IMR-90 (cell line): Measurements from ENCODE around the gene CYP46A1. TPM values are rescaled to one million over a fixed set of nuclear protein-coding genes. Genes with fewer than 3 reads are reported as not detected.

Experiments used
- ATAC-seq: fragments of 200-7000 bp; cut with Tn5 transposase; 2 replicates; pipeline ENCODE4 v1.9.1; 2020; ENCODE audit warnings: low read depth, mild to moderate bottlenecking, moderate library complexity
- BruUV-seq: library from RNA; stranded (reverse); fragments of 400-500 nt; replicated peaks from 2 replicates; lab custom pipeline; 2021; lab: Mats Ljungman, UMichigan
- CTCF ChIA-PET: fragments of 300-600 bp; formaldehyde crosslinking; extraction: SDS; loops from one replicate; lab custom pipeline; 2021; ENCODE audit warnings: antibody characterized with exemption; lab: Yijun Ruan, JAX
- POLR2A ChIA-PET: fragments of 300-600 bp; sonication (Branson Sonifier 250); formaldehyde crosslinking; loops from one replicate; lab custom pipeline; 2022; ENCODE audit warnings: antibody characterized with exemption; ENCODE audit not compliant: unreplicated experiment; lab: Charles Lee
- DNase-seq: peaks from one replicate; pipeline ENCODE4 v3.0.0; 2013
- H2AFZ ChIP-seq: replicated peaks from 2 replicates; pipeline ENCODE3; 2013; ENCODE audit warnings: low read length, mild to moderate bottlenecking; ENCODE audit not compliant: poor library complexity
- H2AK5ac ChIP-seq: 2 replicates; pipeline ENCODE4 v1.6.1; 2013; ENCODE audit warnings: low read depth, low read length, inconsistent platforms
- H2AK9ac ChIP-seq: replicated peaks from 2 replicates; pipeline ENCODE3; 2013; ENCODE audit warnings: mild to moderate bottlenecking, low read depth, low read length, moderate library complexity; ENCODE audit not compliant: poor library complexity
- H2BK120ac ChIP-seq: 2 replicates; pipeline ENCODE4 v1.6.1; 2013; ENCODE audit warnings: low read depth, low read length, inconsistent platforms
- H2BK15ac ChIP-seq: 3 replicates; pipeline ENCODE4 v1.6.1; 2013; ENCODE audit warnings: low read depth, low read length, inconsistent platforms
- H2BK20ac ChIP-seq: 2 replicates; pipeline ENCODE4 v1.6.1; 2013; ENCODE audit warnings: low read depth, mild to moderate bottlenecking, inconsistent platforms, low read length, moderate library complexity
- H2BK5ac ChIP-seq: 2 replicates; pipeline ENCODE4 v1.6.1; 2013; ENCODE audit warnings: mild to moderate bottlenecking, low read depth, low read length, inconsistent platforms; ENCODE audit not compliant: poor library complexity, severe bottlenecking
- H3K14ac ChIP-seq: replicated peaks from 2 replicates; pipeline ENCODE4 v1.6.1; 2013; ENCODE audit warnings: low read depth, low read length, inconsistent platforms
- H3K18ac ChIP-seq: 2 replicates; pipeline ENCODE4 v1.6.1; 2013; ENCODE audit warnings: low read depth, low read length, control low read depth
- H3K23ac ChIP-seq: 2 replicates; pipeline ENCODE4 v1.6.1; 2013; ENCODE audit warnings: low read depth, low read length, inconsistent platforms
- H3K27ac ChIP-seq: 2 replicates; pipeline ENCODE4 v1.5.1; 2013; ENCODE audit warnings: mild to moderate bottlenecking, control low read depth, low read length; ENCODE audit not compliant: insufficient read depth
- H3K27me3 ChIP-seq: 2 replicates; pipeline ENCODE4 v1.6.1; 2013; ENCODE audit warnings: low read length; ENCODE audit not compliant: control insufficient read depth, insufficient read depth
- H3K36me3 ChIP-seq: 2 replicates; pipeline ENCODE4 v1.6.1; 2013; ENCODE audit warnings: low read length, mixed read lengths; ENCODE audit not compliant: control insufficient read depth, insufficient read depth
- H3K4ac ChIP-seq: 2 replicates; pipeline ENCODE4 v1.6.1; 2013; ENCODE audit warnings: low read depth, low read length, inconsistent platforms
- H3K4me1 ChIP-seq: 2 replicates; pipeline ENCODE4 v1.6.1; 2013; ENCODE audit warnings: low read length, mixed read lengths; ENCODE audit not compliant: control insufficient read depth, insufficient read depth
- H3K4me2 ChIP-seq: 2 replicates; pipeline ENCODE4 v1.6.1; 2013; ENCODE audit warnings: low read depth, mild to moderate bottlenecking, control low read depth, low read length, moderate library complexity
- H3K4me3 ChIP-seq: 2 replicates; pipeline ENCODE4 v1.5.1; 2013; ENCODE audit warnings: low read depth, mild to moderate bottlenecking, control low read depth, low read length, moderate library complexity; ENCODE audit not compliant: insufficient read depth
- H3K56ac ChIP-seq: 2 replicates; pipeline ENCODE4 v1.6.1; 2013; ENCODE audit warnings: low read length, inconsistent platforms; ENCODE audit not compliant: insufficient read depth; ENCODE audit errors: extremely low read depth
- H3K79me1 ChIP-seq, 2 experiments: 2 replicates each; pipeline ENCODE4 v1.6.1; 2013; ENCODE audit warnings: low read length in 2 of 2, inconsistent platforms in 1 of 2, low read depth in 1 of 2
- H3K9ac ChIP-seq: 2 replicates; pipeline ENCODE4 v1.6.1; 2013; ENCODE audit warnings: low read depth, low read length, control low read depth
- H3K9me1 ChIP-seq: 2 replicates; pipeline ENCODE4 v1.6.1; 2013; ENCODE audit warnings: low read length, inconsistent platforms; ENCODE audit not compliant: insufficient read depth
- H3K9me3 ChIP-seq: 2 replicates; pipeline ENCODE4 v1.6.1; 2013; ENCODE audit warnings: low read length; ENCODE audit not compliant: control insufficient read depth, insufficient read depth
- H4K20me1 ChIP-seq: 2 replicates; pipeline ENCODE4 v1.6.1; 2013; ENCODE audit warnings: low read length, inconsistent platforms; ENCODE audit not compliant: insufficient read depth
- H4K5ac ChIP-seq: 2 replicates; pipeline ENCODE4 v1.6.1; 2013; ENCODE audit warnings: mild to moderate bottlenecking, low read depth, low read length, control low read depth
- H4K8ac ChIP-seq, 2 experiments: 2 replicates each; pipeline ENCODE4 v1.6.1; 2013; ENCODE audit warnings: low read depth in 2 of 2, low read length in 2 of 2, control low read depth in 1 of 2, inconsistent platforms in 1 of 2
- H4K91ac ChIP-seq: 2 replicates; pipeline ENCODE4 v1.6.1; 2013; ENCODE audit warnings: low read depth, low read length, inconsistent platforms; ENCODE audit not compliant: insufficient read depth
- BHLHE40 ChIP-seq: fragments of 150-350 bp; IDR thresholded peaks from 2 replicates; pipeline ENCODE4 v1.6.1; 2016; ENCODE audit warnings: mild to moderate bottlenecking, low read depth, low read length
- CEBPB ChIP-seq: IDR thresholded peaks from 2 replicates; pipeline ENCODE4 v1.6.1; 2012; ENCODE audit warnings: low read depth, low read length, improper control_type of control experiment
- CHD1 ChIP-seq: IDR thresholded peaks from 2 replicates; pipeline ENCODE4 v1.6.1; 2012; ENCODE audit warnings: low read depth, low read length, improper control_type of control experiment
- ELK1 ChIP-seq: fragments of 150-350 bp; IDR thresholded peaks from 2 replicates; pipeline ENCODE4 v1.6.1; 2016; ENCODE audit warnings: low read depth, mild to moderate bottlenecking, low read length, moderate library complexity, borderline replicate concordance
- FOS ChIP-seq: fragments of 150-350 bp; IDR thresholded peaks from 2 replicates; pipeline ENCODE4 v1.6.1; 2016; ENCODE audit warnings: low read depth, low read length
- MAFK ChIP-seq: IDR thresholded peaks from 2 replicates; pipeline ENCODE4 v1.6.1; 2012; ENCODE audit warnings: low read depth, low read length, improper control_type of control experiment
- MAZ ChIP-seq: IDR thresholded peaks from 2 replicates; pipeline ENCODE4 v1.6.1; 2012; ENCODE audit warnings: low read depth, mild to moderate bottlenecking, low read length, improper control_type of control experiment, moderate library complexity, borderline replicate concordance
- MXI1 ChIP-seq: IDR thresholded peaks from 2 replicates; pipeline ENCODE4 v1.6.1; 2012; ENCODE audit warnings: low read depth, mild to moderate bottlenecking, low read length, moderate library complexity, borderline replicate concordance
- NFE2L2 ChIP-seq: fragments of 150-350 bp; IDR thresholded peaks from 2 replicates; pipeline ENCODE4 v1.6.1; 2016; ENCODE audit warnings: low read depth, mild to moderate bottlenecking, low read length
- POLR2A ChIP-seq: IDR thresholded peaks from 2 replicates; pipeline ENCODE4 v1.6.1; 2012; ENCODE audit warnings: mild to moderate bottlenecking, low read depth, low read length
- RAD21 ChIP-seq: IDR thresholded peaks from 2 replicates; pipeline ENCODE4 v1.6.1; 2012; ENCODE audit warnings: low read length, improper control_type of control experiment
- RCOR1 ChIP-seq: IDR thresholded peaks from 2 replicates; pipeline ENCODE4 v1.6.1; 2012; ENCODE audit warnings: mild to moderate bottlenecking, low read length, improper control_type of control experiment; ENCODE audit not compliant: insufficient replicate concordance
- RFX5 ChIP-seq: IDR thresholded peaks from 2 replicates; pipeline ENCODE4 v1.8.0; 2012; ENCODE audit warnings: low read depth, mild to moderate bottlenecking, low read length, moderate library complexity
- SMC3 ChIP-seq: fragments of 150-350 bp; IDR thresholded peaks from 2 replicates; pipeline ENCODE4 v1.6.1; 2016; ENCODE audit warnings: low read depth, mild to moderate bottlenecking, antibody characterized with exemption, low read length, moderate library complexity
- WGBS, 2 experiments: methylation state at CpG; one replicate each; pipeline versions ENCODE4 v1.1.5 to v1.1.7; 2013; ENCODE audit warnings: missing lambda C conversion rate in 2 of 2; ENCODE audit not compliant: insufficient read length in 1 of 2; ENCODE audit errors: extremely low coverage in 2 of 2; 5-methylcytosine and 5-hydroxymethylcytosine counted together
- dilution Hi-C: fragments of 300-500 bp; cut with HindIII; formaldehyde crosslinking; loops from one replicate; pipeline ENCODE4 v1.14.3; 2018; ENCODE audit warnings: low sequenced_read_pairs; ENCODE audit not compliant: unreplicated experiment
- in situ Hi-C: fragments of 300-500 bp; cut with MboI; formaldehyde crosslinking; loops from 3 replicates; pipeline ENCODE4 v1.14.3; 2019; ENCODE audit warnings: low sequenced_read_pairs, inconsistent platforms, mixed read lengths
- intact Hi-C: fragments of 100-400 bp; cut with micrococcal nuclease; formaldehyde crosslinking; loops from 2 replicates; pipeline ENCODE4 v1.10.0; 2022
- polyA plus RNA-seq, 3 experiments: library from polyadenylated mRNA; depleted of rRNA; stranded (reverse); fragments of >200 nt; gene quantifications; 2 replicates each; pipeline ENCODE4 v1.2.3, GENCODE V29; 2012; ENCODE audit warnings: low replicate concordance in 1 of 3
- total RNA-seq: library from RNA; depleted of rRNA; stranded (reverse); fragments of >200 nt; gene quantifications from 2 replicates; pipeline ENCODE4 v1.2.3, GENCODE V29; 2012
- TF ChIP-seq, protein P1 (sequence below): conservative IDR thresholded peaks from 2 replicates; pipeline ENCODE4 v1.5.1; 2012; ENCODE audit warnings: mild to moderate bottlenecking, low read depth, low read length, improper control_type of control experiment
- TF ChIP-seq, protein P2 (sequence below): fragments of 150-350 bp; IDR thresholded peaks from 2 replicates; pipeline ENCODE4 v1.6.1; 2017; ENCODE audit warnings: mild to moderate bottlenecking, antibody characterized with exemption, low read length, low read depth

The CYP46A1 gene
- total and polyA plus RNA-seq, 2 of the 4 experiments (the other 2 are of a cell fraction), result 0.18 to 0.31 TPM

DNA sequence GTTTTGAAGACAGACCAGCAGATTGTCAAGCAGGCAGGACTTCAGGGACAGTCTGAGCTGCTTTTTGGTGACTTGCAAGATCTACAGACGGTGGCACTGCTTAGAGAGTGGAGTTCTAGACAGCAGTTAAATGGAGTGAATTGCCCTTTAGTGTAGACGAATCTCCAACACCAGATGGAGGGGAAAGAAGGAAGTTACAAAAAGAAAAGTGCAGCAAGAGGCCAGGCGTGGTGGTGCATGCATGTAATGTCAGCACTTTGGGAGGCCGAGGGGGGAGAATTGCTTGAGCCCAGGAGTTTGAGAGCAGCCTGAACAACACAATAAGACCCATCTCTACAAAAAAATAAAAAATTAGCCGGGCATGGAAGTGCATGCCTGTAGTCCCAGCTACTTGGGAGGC, 47.6 kb upstream of the CYP46A1 start:
- Histone ChIP-seq H4K8ac (no peak overlapping the region), H2BK5ac (no peak overlapping the region), H3K27me3 (peaks cover 11% of the 10 kb centered on the region; the same call in 1 of the 2 replicates), H4K5ac (no peak overlapping the region), H3K9ac (no peak overlapping the region), H3K36me3 (no peaks in the 10 kb centered on the region), H3K18ac (no peak overlapping the region), H4K91ac (no peak overlapping the region), H3K9me3 (no peaks in the 10 kb centered on the region), H2BK120ac (no peak overlapping the region), H4K20me1 (no peaks in the 10 kb centered on the region), H2AK5ac (no peak overlapping the region), H3K4me3 (no peak overlapping the region), H3K4ac (no peak overlapping the region), H3K14ac (no peak overlapping the region), H2BK20ac (no peak overlapping the region), H3K56ac (no peak overlapping the region), H2AK9ac (peak overlapping the region; percentile 3), H2AFZ (no peak overlapping the region), H3K4me1 (no peaks in the 10 kb centered on the region), H3K27ac (no peak overlapping the region), H2BK15ac (no peak overlapping the region), H3K23ac (no peak overlapping the region), H3K9me1 (no peaks in the 10 kb centered on the region), H3K79me1 (no peaks in the 10 kb centered on the region), H3K4me2 (no peak overlapping the region)
- WGBS, 2 experiments, result 100% methylated on average over 1 of the region's 5 CpGs; no CpG with 5 or more reads in 1 of the 2 experiments
- intact Hi-C loops, result no loop called here
- ChIA-PET POLR2A (no interaction called here), CTCF (no interaction called here)
- ATAC-seq (no peak), DNase-seq (no peak)
- no TSS peak for BruUV-seq
- TF ChIP-seq NFE2L2, result no peak
- TF ChIP-seq CHD1, result no peak
- no peak for TF ChIP-seq RFX5
- TF ChIP-seq POLR2A, result no peak
- no peak for TF ChIP-seq MAZ
- TF ChIP-seq, protein P1, sequence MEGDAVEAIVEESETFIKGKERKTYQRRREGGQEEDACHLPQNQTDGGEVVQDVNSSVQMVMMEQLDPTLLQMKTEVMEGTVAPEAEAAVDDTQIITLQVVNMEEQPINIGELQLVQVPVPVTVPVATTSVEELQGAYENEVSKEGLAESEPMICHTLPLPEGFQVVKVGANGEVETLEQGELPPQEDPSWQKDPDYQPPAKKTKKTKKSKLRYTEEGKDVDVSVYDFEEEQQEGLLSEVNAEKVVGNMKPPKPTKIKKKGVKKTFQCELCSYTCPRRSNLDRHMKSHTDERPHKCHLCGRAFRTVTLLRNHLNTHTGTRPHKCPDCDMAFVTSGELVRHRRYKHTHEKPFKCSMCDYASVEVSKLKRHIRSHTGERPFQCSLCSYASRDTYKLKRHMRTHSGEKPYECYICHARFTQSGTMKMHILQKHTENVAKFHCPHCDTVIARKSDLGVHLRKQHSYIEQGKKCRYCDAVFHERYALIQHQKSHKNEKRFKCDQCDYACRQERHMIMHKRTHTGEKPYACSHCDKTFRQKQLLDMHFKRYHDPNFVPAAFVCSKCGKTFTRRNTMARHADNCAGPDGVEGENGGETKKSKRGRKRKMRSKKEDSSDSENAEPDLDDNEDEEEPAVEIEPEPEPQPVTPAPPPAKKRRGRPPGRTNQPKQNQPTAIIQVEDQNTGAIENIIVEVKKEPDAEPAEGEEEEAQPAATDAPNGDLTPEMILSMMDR, result no peak
- TF ChIP-seq RAD21, result no peak
- no peak for TF ChIP-seq RCOR1
- TF ChIP-seq BHLHE40, result no peak
- TF ChIP-seq, protein P2, sequence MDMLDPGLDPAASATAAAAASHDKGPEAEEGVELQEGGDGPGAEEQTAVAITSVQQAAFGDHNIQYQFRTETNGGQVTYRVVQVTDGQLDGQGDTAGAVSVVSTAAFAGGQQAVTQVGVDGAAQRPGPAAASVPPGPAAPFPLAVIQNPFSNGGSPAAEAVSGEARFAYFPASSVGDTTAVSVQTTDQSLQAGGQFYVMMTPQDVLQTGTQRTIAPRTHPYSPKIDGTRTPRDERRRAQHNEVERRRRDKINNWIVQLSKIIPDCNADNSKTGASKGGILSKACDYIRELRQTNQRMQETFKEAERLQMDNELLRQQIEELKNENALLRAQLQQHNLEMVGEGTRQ, result no peak
- no peak for TF ChIP-seq FOS
- TF ChIP-seq CEBPB, result no peak
- no peak for TF ChIP-seq MXI1
- TF ChIP-seq ELK1, result no peak
- TF ChIP-seq SMC3, result no peak
- no peak for TF ChIP-seq MAFK
- dilution Hi-C loops, result no loop called here
- in situ Hi-C loops, result no loop called here
